GM19328 (cell line): ENCODE data around the gene LYPLAL1.

Experiments used
- ATAC-seq: cut with Tn5 transposase; IDR thresholded peaks from one replicate; pipeline ENCODE4 v1.9.1; 2021; ENCODE audit warnings: mild to moderate bottlenecking, moderate library complexity; ENCODE audit not compliant: unreplicated experiment

Gene LYPLAL1

GRCh38 chr1:219173758-219174459, at the start of gene LYPLAL1:
TSS of gene LYPLAL1 (plus strand) at chr1:219173878. CDS start at chr1:219173891, 13 bp downstream.
- ATAC-seq, result peak; percentile 58

- no peak for ATAC-seq
Observed at GRCh38 chr1:219124163-219124562, 49.5 kb upstream of the LYPLAL1 start.

- no peak for ATAC-seq
Observed at GRCh38 chr1:219125342-219125741, 48.3 kb upstream of the LYPLAL1 start.

GRCh38 chr1:219126377-219126776, 47.3 kb upstream of the LYPLAL1 start:
- no peak for ATAC-seq

- ATAC-seq, result no peak
Observed at GRCh38 chr1:219128957-219129356, 44.7 kb upstream of the LYPLAL1 start.

- ATAC-seq, result no peak
Observed at GRCh38 chr1:219130366-219130935, 43.2 kb upstream of the LYPLAL1 start.

GRCh38 chr1:219132939-219133338, 40.7 kb upstream of the LYPLAL1 start:
- ATAC-seq, result no peak

- no peak for ATAC-seq
Observed at GRCh38 chr1:219138747-219139146, 34.9 kb upstream of the LYPLAL1 start.

- ATAC-seq, result no peak
Observed at GRCh38 chr1:219140303-219140877, 33.3 kb upstream of the LYPLAL1 start.

GRCh38 chr1:219143735-219144134, 29.9 kb upstream of the LYPLAL1 start:
- ATAC-seq, result no peak

- ATAC-seq, result no peak
Observed at GRCh38 chr1:219144658-219145315, 28.9 kb upstream of the LYPLAL1 start.

- ATAC-seq, result no peak
Observed at GRCh38 chr1:219147571-219148019, 26.1 kb upstream of the LYPLAL1 start.

- no peak for ATAC-seq
Observed at GRCh38 chr1:219149009-219149577, 24.6 kb upstream of the LYPLAL1 start.

- no peak for ATAC-seq
Observed at GRCh38 chr1:219149953-219150352, 23.7 kb upstream of the LYPLAL1 start.

- no peak for ATAC-seq
Observed at GRCh38 chr1:219150913-219151312, 22.8 kb upstream of the LYPLAL1 start.

GRCh38 chr1:219151467-219151866, 22.2 kb upstream of the LYPLAL1 start:
- ATAC-seq, result no peak

- ATAC-seq, result no peak
Observed at GRCh38 chr1:219152751-219153150, 20.9 kb upstream of the LYPLAL1 start.

GRCh38 chr1:219153723-219154122, 20.0 kb upstream of the LYPLAL1 start:
- no peak for ATAC-seq

- ATAC-seq, result no peak
Observed at GRCh38 chr1:219155135-219155534, 18.5 kb upstream of the LYPLAL1 start.

GRCh38 chr1:219159946-219160645, 13.6 kb upstream of the LYPLAL1 start:
- peak; percentile 80 for ATAC-seq

GRCh38 chr1:219160967-219161366, 12.7 kb upstream of the LYPLAL1 start:
- no peak for ATAC-seq
